H1 (cell line): ENCODE measurements around the gene MMP28. TPM values are rescaled to one million over a fixed set of nuclear protein-coding genes. Genes with fewer than 3 reads are reported as not detected.
A peak's percentile ranks its signal among the peaks of the same experiment; 100 is the strongest.

Source experiments
- CTCF ChIA-PET: fragments of 300-600 bp; sonication (Branson Sonifier 250); formaldehyde crosslinking; loops from one replicate; lab custom pipeline; 2021; ENCODE audit not compliant: partially characterized antibody; lab: Charles Lee
- POLR2A ChIA-PET: fragments of 300-600 bp; sonication (Branson Sonifier 250); formaldehyde crosslinking; loops from one replicate; lab custom pipeline; 2021; ENCODE audit warnings: inconsistent platforms; ENCODE audit not compliant: partially characterized antibody; lab: Charles Lee
- DNase-seq, 2 experiments: peaks; one replicate each; pipeline versions ENCODE4 v3.0.0 to v3.0.0-alpha.2; 2010 to 2022; ENCODE audit warnings: low spot score in 2 of 2, low read depth in 1 of 2, mixed read lengths in 1 of 2
- FAIRE-seq: peaks from 2 replicates; lab custom pipeline; 2011; peaks lifted over from hg19 to GRCh38; lab: Jason Lieb, UNC
- H2AFZ ChIP-seq: 2 replicates; pipeline ENCODE4 v1.8.1; 2012; ENCODE audit warnings: low read length, inconsistent platforms
- H2AK5ac ChIP-seq: 2 replicates; pipeline ENCODE4 v1.6.1; 2013; ENCODE audit warnings: low read depth, low read length
- H2BK120ac ChIP-seq: replicated peaks from 2 replicates; pipeline ENCODE3; 2013; ENCODE audit warnings: low read depth, low read length, inconsistent platforms
- H2BK12ac ChIP-seq: 2 replicates; pipeline ENCODE4 v1.6.1; 2013; ENCODE audit warnings: low read depth, low read length
- H2BK15ac ChIP-seq: 2 replicates; pipeline ENCODE4 v1.6.1; 2013; ENCODE audit warnings: low read length
- H2BK20ac ChIP-seq: 2 replicates; pipeline ENCODE4 v1.6.1; 2013; ENCODE audit warnings: low read length
- H2BK5ac ChIP-seq: 2 replicates; pipeline ENCODE4 v1.6.1; 2013; ENCODE audit warnings: low read depth, low read length
- H3K14ac ChIP-seq: 2 replicates; pipeline ENCODE4 v1.6.1; 2013; ENCODE audit warnings: inconsistent platforms; ENCODE audit not compliant: insufficient read length
- H3K18ac ChIP-seq: 2 replicates; pipeline ENCODE4 v1.6.1; 2013; ENCODE audit warnings: low read length; ENCODE audit errors: extremely low read depth
- H3K23ac ChIP-seq: 2 replicates; pipeline ENCODE4 v1.6.1; 2013; ENCODE audit warnings: inconsistent platforms; ENCODE audit not compliant: insufficient read length
- H3K23me2 ChIP-seq: 2 replicates; pipeline ENCODE4 v1.6.1; 2013; ENCODE audit warnings: low read depth, low read length
- H3K27ac ChIP-seq: 2 replicates; pipeline ENCODE4 v1.6.1; 2011; ENCODE audit warnings: low read depth, low read length, inconsistent platforms
- H3K27me3 ChIP-seq, 4 experiments: replicated peaks in 1 of 4; 1 replicate in 1 of 4; 2 replicates in 3 of 4; pipeline versions ENCODE4 v1.6.1 to v1.8.1; 2011 to 2013; ENCODE audit warnings: low read length in 3 of 4, mild to moderate bottlenecking in 3 of 4, inconsistent platforms in 2 of 4, mixed read lengths in 2 of 4, moderate library complexity in 1 of 4; ENCODE audit not compliant: control insufficient read depth in 3 of 4, insufficient read depth in 3 of 4; ENCODE audit errors: extremely low read depth in 1 of 4
- H3K36me3 ChIP-seq, 4 experiments: 2 replicates each; pipeline versions ENCODE4 v1.6.1 to v1.8.1; 2011 to 2013; ENCODE audit warnings: mild to moderate bottlenecking in 4 of 4, low read length in 3 of 4, moderate library complexity in 2 of 4, control low read depth in 1 of 4, inconsistent platforms in 1 of 4; ENCODE audit not compliant: insufficient read depth in 4 of 4, control insufficient read depth in 2 of 4
- H3K4ac ChIP-seq: replicated peaks from 2 replicates; pipeline ENCODE3; 2013; ENCODE audit warnings: low read length, low read depth, mixed read lengths, inconsistent platforms; ENCODE audit not compliant: insufficient read length
- H3K4me1 ChIP-seq, 4 experiments: replicated peaks in 1 of 4; 1 replicate in 1 of 4; 2 replicates in 3 of 4; pipeline versions ENCODE4 v1.6.1 to v1.8.1; 2011 to 2013; ENCODE audit warnings: low read length in 3 of 4, inconsistent platforms in 2 of 4, mixed read lengths in 1 of 4; ENCODE audit not compliant: insufficient read depth in 4 of 4, control insufficient read depth in 3 of 4
- H3K4me2 ChIP-seq, 2 experiments: 2 replicates each; pipeline versions ENCODE4 v1.6.1 to v1.8.1; 2011 to 2013; ENCODE audit warnings: low read depth in 2 of 2, low read length in 2 of 2, control low read depth in 1 of 2, inconsistent platforms in 1 of 2, mild to moderate bottlenecking in 1 of 2; ENCODE audit not compliant: insufficient read depth in 1 of 2
- H3K4me3 ChIP-seq, 4 experiments: fragments of 200-600, 300-600 bp in 1 of 4; sonication (generic), shearing (Covaris generic), sonication (Bioruptor Twin) in 1 of 4; 2 replicates each; pipeline versions ENCODE4 v1.5.1 to v1.8.1; 2011 to 2016; ENCODE audit warnings: low read length in 4 of 4, low read depth in 3 of 4, control low read depth in 2 of 4, inconsistent platforms in 2 of 4, mild to moderate bottlenecking in 2 of 4, mixed read lengths in 1 of 4, moderate library complexity in 1 of 4; ENCODE audit not compliant: insufficient read depth in 2 of 4; ENCODE audit errors: extremely low read depth in 1 of 4
- H3K56ac ChIP-seq: replicated peaks from 2 replicates; pipeline ENCODE3; 2013; ENCODE audit warnings: low read depth, mild to moderate bottlenecking, mixed read lengths, low read length, inconsistent platforms; ENCODE audit not compliant: insufficient read length
- H3K79me1 ChIP-seq: 2 replicates; pipeline ENCODE4 v1.6.1; 2013; ENCODE audit warnings: low read depth, low read length, control low read depth
- H3K79me2 ChIP-seq, 2 experiments: 2 replicates each; pipeline versions ENCODE4 v1.6.1 to v1.8.1; 2012 to 2013; ENCODE audit warnings: low read length in 2 of 2, mild to moderate bottlenecking in 2 of 2, inconsistent platforms in 1 of 2; ENCODE audit not compliant: insufficient read depth in 2 of 2, control insufficient read depth in 1 of 2
- H3K9ac ChIP-seq, 4 experiments: replicated peaks in 1 of 4; 1 replicate in 1 of 4; 2 replicates in 3 of 4; pipeline versions ENCODE4 v1.6.1 to v1.8.1; 2011 to 2013; ENCODE audit warnings: low read depth in 3 of 4, low read length in 3 of 4, control low read depth in 2 of 4, mild to moderate bottlenecking in 2 of 4, moderate library complexity in 2 of 4, inconsistent platforms in 1 of 4; ENCODE audit errors: extremely low read depth in 1 of 4
- H3K9me3 ChIP-seq, 2 experiments: 2 replicates each; pipeline versions ENCODE4 v1.6.1 to v1.8.1; 2012 to 2013; ENCODE audit warnings: mild to moderate bottlenecking in 2 of 2, moderate library complexity in 2 of 2, control low read depth in 1 of 2, inconsistent platforms in 1 of 2, low read depth in 1 of 2, low read length in 1 of 2, mixed read lengths in 1 of 2; ENCODE audit not compliant: insufficient read depth in 2 of 2
- H4K20me1 ChIP-seq, 2 experiments: replicated peaks in 1 of 2; 2 replicates each; pipeline versions ENCODE3 to v1.8.1; 2011 to 2013; ENCODE audit warnings: inconsistent platforms in 2 of 2, low read length in 2 of 2, mild to moderate bottlenecking in 1 of 2; ENCODE audit not compliant: insufficient read depth in 2 of 2, control insufficient read depth in 1 of 2
- H4K5ac ChIP-seq: 2 replicates; pipeline ENCODE4 v1.6.1; 2013; ENCODE audit warnings: low read length, low read depth, mixed read lengths, inconsistent platforms; ENCODE audit not compliant: insufficient read length
- H4K8ac ChIP-seq: 2 replicates; pipeline ENCODE4 v1.8.0; 2013; ENCODE audit warnings: mild to moderate bottlenecking, moderate library complexity, low read length, inconsistent platforms; ENCODE audit not compliant: insufficient read depth; ENCODE audit errors: extremely low read depth
- H4K91ac ChIP-seq: replicated peaks from 2 replicates; pipeline ENCODE3; 2013; ENCODE audit warnings: low read length, mixed read lengths, inconsistent platforms; ENCODE audit not compliant: insufficient read length
- BCL11A ChIP-seq, 2 experiments: IDR thresholded peaks; one replicate each; pipeline ENCODE4 v1.6.1; 2011; ENCODE audit warnings: low read depth in 2 of 2, low read length in 2 of 2, mild to moderate bottlenecking in 2 of 2
- CHD2 ChIP-seq: IDR thresholded peaks from 2 replicates; pipeline ENCODE4 v1.6.1; 2012; ENCODE audit warnings: low read length, improper control_type of control experiment
- CREB1 ChIP-seq: IDR thresholded peaks from 2 replicates; pipeline ENCODE4 v1.6.1; 2012; ENCODE audit warnings: inconsistent platforms
- E2F6 ChIP-seq: IDR thresholded peaks from 2 replicates; pipeline ENCODE4 v1.6.1; 2012; ENCODE audit warnings: inconsistent platforms
- EZH2 ChIP-seq: fragments of 200-600 bp; sonication (generic); IDR thresholded peaks from 2 replicates; pipeline ENCODE4 v1.7.1; 2012; ENCODE audit warnings: low read depth, mild to moderate bottlenecking, moderate library complexity, low read length, inconsistent platforms; ENCODE audit not compliant: severe bottlenecking
- HDAC6 ChIP-seq: IDR thresholded peaks from one replicate; pipeline ENCODE4 v1.7.1; 2012; ENCODE audit warnings: low read depth, mild to moderate bottlenecking, inconsistent platforms, low read length, moderate library complexity
- JUND ChIP-seq: IDR thresholded peaks from 2 replicates; pipeline ENCODE4 v1.6.1; 2011; ENCODE audit warnings: mild to moderate bottlenecking, improper control_type of control experiment, low read length
- KDM4A ChIP-seq: IDR thresholded peaks from one replicate; pipeline ENCODE4 v1.7.1; 2012; ENCODE audit warnings: low read depth, mild to moderate bottlenecking, moderate library complexity, low read length, inconsistent platforms; ENCODE audit not compliant: severe bottlenecking
- MAFK ChIP-seq: IDR thresholded peaks from 2 replicates; pipeline ENCODE4 v1.6.1; 2012; ENCODE audit warnings: low read depth, mild to moderate bottlenecking, improper control_type of control experiment, low read length
- POU5F1 ChIP-seq: IDR thresholded peaks from 2 replicates; pipeline ENCODE4 v1.6.1; 2011; ENCODE audit warnings: low read depth, mild to moderate bottlenecking, low read length, moderate library complexity
- RXRA ChIP-seq: IDR thresholded peaks from 2 replicates; pipeline ENCODE4 v1.6.1; 2011; ENCODE audit warnings: low read depth, mild to moderate bottlenecking, low read length, moderate library complexity; ENCODE audit not compliant: insufficient read depth
- SP4 ChIP-seq: IDR thresholded peaks from 2 replicates; pipeline ENCODE4 v1.6.1; 2012; ENCODE audit warnings: low read length, inconsistent platforms
- SRF ChIP-seq: IDR thresholded peaks from 2 replicates; pipeline ENCODE4 v1.6.1; 2011; ENCODE audit warnings: mild to moderate bottlenecking, low read depth, low read length, moderate library complexity
- TCF12 ChIP-seq: IDR thresholded peaks from 2 replicates; pipeline ENCODE4 v1.6.1; 2011; ENCODE audit warnings: low read depth, mild to moderate bottlenecking, low read length
- ZNF274 ChIP-seq: IDR thresholded peaks from 2 replicates; pipeline ENCODE4 v1.7.0; 2012; ENCODE audit warnings: low read length, borderline replicate concordance; ENCODE audit errors: extremely low read depth
- WGBS, 2 experiments: shearing (Covaris generic) in 1 of 2; methylation state at CpG; one replicate each; pipeline versions ENCODE4 v1.1.6 to v1.1.7; 2013 to 2015; ENCODE audit warnings: low lambda C conversion rate in 2 of 2, mixed read lengths in 2 of 2, inconsistent platforms in 1 of 2, low coverage in 1 of 2, missing lambda C conversion rate in 1 of 2; ENCODE audit not compliant: insufficient replicate concordance in 2 of 2, insufficient coverage in 1 of 2, insufficient read length in 1 of 2; ENCODE audit errors: extremely low coverage in 1 of 2, missing lambda C conversion rate in 1 of 2; 5-methylcytosine and 5-hydroxymethylcytosine counted together
- polyA plus RNA-seq, 7 experiments: library from polyadenylated mRNA; depleted of rRNA in 3 of 7; stranded (reverse) in 5 of 7; unstranded in 2 of 7; fragments of >200 nt in 5 of 7; fragments of 200-250 nt in 2 of 7; gene quantifications; 1 replicate in 5 of 7; 2 replicates in 1 of 7; 4 replicates in 1 of 7; pipeline versions ENCODE4 v1.2.1 to v1.2.3, GENCODE V29; 2011 to 2013; ENCODE audit warnings: missing spikeins in 2 of 7, mixed read lengths in 2 of 7
- total RNA-seq: library from RNA; stranded (reverse); fragmentation: NEBNext Ultra II Directional; extraction: Animal tissue kit (Norgen Biotek cat#: 25700); gene quantifications from 2 replicates; pipeline ENCODE4 v1.2.1, GENCODE V29; 2021

MMP28 gene
- total and polyA plus RNA-seq, 2 of the 8 experiments (the other 6 are each of a cell fraction or from before 2014, with no cell fraction given): not detected

DNA sequence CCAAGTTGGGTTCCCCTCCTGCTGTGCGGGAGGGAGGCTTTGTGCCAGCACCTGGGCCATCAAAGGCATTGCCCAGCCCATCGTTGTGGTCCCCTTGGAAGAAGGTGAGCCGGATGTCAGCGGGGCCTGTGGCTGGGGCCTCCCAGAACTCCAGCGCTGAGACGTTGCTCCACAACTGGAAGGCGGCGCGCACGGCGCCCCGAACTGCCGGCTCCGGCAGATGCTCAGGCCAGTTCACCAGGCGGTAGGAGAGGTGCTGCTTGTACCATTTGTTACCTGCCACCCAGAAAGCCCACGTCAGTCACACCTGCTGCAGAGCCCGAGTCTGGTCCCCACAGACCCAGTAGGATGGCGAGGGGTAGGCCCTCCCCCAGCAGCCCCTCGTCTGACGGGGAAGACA is 22.3 kb downstream of the MMP28 start:
- Histone ChIP-seq H3K23ac (no peak overlapping the region), H3K9me3 (no peaks in the 10 kb centered on the region; a peak in 1 of 4 replicates), H3K27me3 (no peaks in the 10 kb centered on the region), H3K4me1 (peaks cover 5 to 21% (median 6%) of the 10 kb centered on the region in 4 experiments), H4K8ac (no peak overlapping the region), H2BK20ac (no peak overlapping the region), H3K14ac (no peak overlapping the region), H4K5ac (no peak overlapping the region), H3K36me3 (no peaks in the 10 kb centered on the region), H3K56ac (no peak overlapping the region), H2BK5ac (no peak overlapping the region), H2AK5ac (no peak overlapping the region), H3K4me2 (no peak overlapping the region), H3K23me2 (no peaks in the 10 kb centered on the region), H4K20me1 (no peaks in the 10 kb centered on the region), H4K91ac (no peak overlapping the region), H3K9ac (no peak overlapping the region), H2BK120ac (no peak overlapping the region), H2BK12ac (peak overlapping the region; percentile 60; the same call in 1 of the 2 replicates), H3K27ac (no peak overlapping the region), H2BK15ac (no peak overlapping the region), H3K4me3 (no peak overlapping the region), H2AFZ (0 out of 2 replicates have a peak overlapping the region, but pooled peaks have one; percentile 88), H3K79me2 (no peaks in the 10 kb centered on the region), H3K18ac (no peak overlapping the region), H3K79me1 (no peaks in the 10 kb centered on the region), H3K4ac (no peak overlapping the region)
- DNase-seq (no peak), FAIRE-seq (no peak)
- ChIA-PET POLR2A (interaction anchor here (1.0 to 1.3 kb wide), 2 partner anchors 10 to 36 kb away, joined by 3 read pairs; partner anchors contain the start of gene TAF15), CTCF (interaction anchor here (1.8 to 17.5 kb wide), 4 partner anchors 6 to 32 kb away, joined by 13 to 247 read pairs (median 213); partner anchors contain the start of gene MMP28)
- WGBS, 2 experiments: 93% methylated on average over 17 of the region's 20 CpGs; no CpG with 5 or more reads in 1 of the 2 experiments
- TF ChIP-seq RXRA (no peak), BCL11A (IDR thresholded peaks at IDR 0.05; ENCODE audit: low read depth in 2 of 2, low read length in 2 of 2) (no peak), HDAC6 (no peak), POU5F1 (no peak), SRF (no peak), EZH2 (no peak), SP4 (no peak), KDM4A (no peak), CHD2 (no peak), JUND (no peak), TCF12 (no peak), MAFK (no peak), E2F6 (no peak), ZNF274 (no peak), CREB1 (no peak)
